AG10803 (cell line): Measurements from ENCODE around the gene OR5AU1.

Experiments
- DNase-seq: peaks from one replicate; pipeline ENCODE4 v3.0.0; 2010; ENCODE audit warnings: low read depth
- H3K4me3 ChIP-seq: 2 replicates; pipeline ENCODE4 v1.5.1; 2011; ENCODE audit warnings: mild to moderate bottlenecking, low read length, control low read depth
- CTCF ChIP-seq: conservative IDR thresholded peaks from 2 replicates; pipeline ENCODE4 v1.5.1; 2011; ENCODE audit warnings: mild to moderate bottlenecking, low read length, control low read depth, inconsistent platforms

The OR5AU1 gene

DNA sequence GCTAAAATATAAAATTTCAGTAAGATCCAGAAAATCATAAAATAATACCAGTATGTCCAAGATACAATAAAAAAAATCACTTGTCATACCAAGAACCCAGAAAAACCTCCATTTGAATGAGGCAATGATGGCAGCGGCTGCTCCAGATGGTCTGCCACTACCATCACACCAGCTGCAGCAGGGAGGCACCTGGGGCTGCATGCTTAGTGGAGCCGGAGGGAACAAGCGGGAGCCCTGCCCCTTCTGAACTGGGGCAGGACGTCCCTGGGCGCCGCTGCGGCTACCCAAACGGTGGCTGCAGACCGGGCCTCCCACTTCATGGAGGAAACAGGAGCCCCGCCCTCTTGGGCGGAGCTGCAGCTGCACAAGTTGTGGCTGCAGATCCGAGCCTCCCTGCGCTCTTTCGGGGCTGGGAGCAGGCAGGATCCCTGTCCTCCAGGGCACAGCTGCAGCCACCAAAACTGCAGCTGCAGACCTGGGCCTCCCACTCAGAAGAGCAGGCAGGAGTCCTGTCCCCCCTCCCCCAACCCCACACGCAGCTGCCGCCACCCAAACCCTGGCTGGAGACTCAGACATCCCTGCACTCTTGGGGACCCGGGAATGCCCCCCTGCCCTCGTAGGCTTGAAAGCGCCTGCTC is 36.1 kb upstream of the OR5AU1 start:
- TF ChIP-seq CTCF, result no peak
- peak overlapping the region; percentile 43 for H3K4me3 ChIP-seq
- peak; percentile 26 for DNase-seq

GRCh38 chr14:21191261-21191808 is 35.5 kb upstream of the OR5AU1 start:
- no peak for TF ChIP-seq CTCF
- DNase-seq, result no peak
- H3K4me3 ChIP-seq, result no peak overlapping the region

DNA sequence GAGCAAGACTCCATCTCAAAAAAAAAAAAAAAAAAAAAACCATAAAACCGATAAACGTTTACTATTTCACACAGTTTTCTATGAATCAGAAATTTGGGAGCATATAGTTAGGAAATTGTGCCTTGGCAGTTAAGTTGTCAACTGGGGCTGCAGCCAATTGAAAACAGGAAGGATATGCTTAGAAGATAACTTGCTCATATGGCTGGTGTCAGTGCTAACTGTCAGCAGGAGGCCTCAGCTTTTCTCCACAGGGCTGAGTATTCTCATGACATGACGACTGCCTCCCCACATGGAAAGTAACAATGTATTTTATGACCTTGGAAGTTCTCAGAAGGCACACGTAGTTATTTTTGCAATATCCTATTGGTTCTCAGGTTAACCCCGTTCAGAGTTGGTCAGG is 29.6 kb upstream of the OR5AU1 start:
- H3K4me3 ChIP-seq, result no peak overlapping the region
- DNase-seq, result no peak
- no peak for TF ChIP-seq CTCF

DNA sequence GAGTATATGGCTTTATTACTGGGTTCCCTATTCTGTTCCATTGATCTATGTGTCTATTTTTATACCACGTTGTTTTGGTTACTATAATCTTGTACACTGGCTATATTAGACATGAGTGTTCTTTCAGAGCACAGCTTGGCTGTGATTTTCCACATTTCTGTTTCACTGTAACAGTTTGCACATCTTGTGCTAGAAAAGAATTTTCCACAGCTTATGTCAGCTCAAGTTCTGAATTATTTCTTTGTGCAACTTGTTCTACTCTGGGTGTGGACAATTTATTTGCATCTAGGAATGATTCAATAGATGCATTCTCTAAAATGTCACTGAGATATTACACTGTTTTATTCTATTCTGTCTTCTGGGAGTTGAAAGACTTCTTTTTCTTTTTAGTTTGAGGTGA is 28.4 kb upstream of the OR5AU1 start:
- TF ChIP-seq CTCF, result no peak
- no peak overlapping the region for H3K4me3 ChIP-seq
- DNase-seq, result no peak

DNA sequence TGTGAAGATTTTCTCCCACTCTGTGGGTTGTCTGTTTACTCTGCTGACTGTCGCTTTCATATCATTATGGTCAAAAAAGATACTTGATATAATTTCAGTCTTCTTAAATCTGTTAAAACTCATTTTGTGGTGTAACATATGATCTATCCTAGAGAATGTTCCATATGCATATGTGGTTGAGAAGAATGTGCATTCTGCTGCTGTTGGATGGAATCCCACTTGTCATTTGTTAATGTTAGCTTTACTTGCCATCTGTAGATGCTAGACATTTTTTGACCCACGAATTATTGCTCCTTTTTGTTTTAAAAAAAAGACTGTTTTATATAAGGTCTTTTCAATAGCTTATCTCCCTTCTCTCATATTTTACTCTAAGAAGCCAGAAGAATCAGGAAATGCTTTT is 26.3 kb upstream of the OR5AU1 start:
- H3K4me3 ChIP-seq, result no peak overlapping the region
- no peak for TF ChIP-seq CTCF
- DNase-seq, result no peak

DNA sequence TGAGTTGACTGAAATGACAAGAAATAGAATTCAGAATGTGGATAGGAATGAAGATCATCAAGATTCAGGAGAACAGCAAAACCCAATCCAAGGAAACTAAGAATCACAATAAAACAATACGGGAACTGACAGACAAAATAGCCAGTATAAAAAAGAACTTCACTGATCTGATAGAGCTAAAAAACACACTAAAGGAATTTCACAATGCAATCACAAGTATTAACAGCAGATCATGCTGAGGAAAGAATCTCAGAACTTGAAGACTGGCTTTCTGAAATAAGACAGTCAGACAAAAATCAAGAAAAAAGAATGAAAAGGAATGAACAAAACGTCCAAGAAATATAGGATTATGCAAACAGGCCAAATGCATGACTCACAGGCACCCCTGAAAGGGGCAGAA is 15.3 kb upstream of the OR5AU1 start:
- TF ChIP-seq CTCF, result no peak
- no peak overlapping the region for H3K4me3 ChIP-seq
- no peak for DNase-seq

GRCh38 chr14:21169573-21169972 is 13.7 kb upstream of the OR5AU1 start:
- DNase-seq, result no peak
- no peak for TF ChIP-seq CTCF
- H3K4me3 ChIP-seq, result no peak overlapping the region
